NB4 (cell line): Measurements from ENCODE around the gene MEF2D.

Experiments used
- MYC ChIP-seq: IDR thresholded peaks from 2 replicates; pipeline ENCODE4 v1.6.1; 2011; ENCODE audit warnings: low read depth, low read length
- POLR2A ChIP-seq: IDR thresholded peaks from 2 replicates; pipeline ENCODE4 v1.6.1; 2011; ENCODE audit warnings: mild to moderate bottlenecking; ENCODE audit not compliant: insufficient read length; ENCODE audit errors: extremely low read depth
- TF ChIP-seq, protein P1 (sequence below): IDR thresholded peaks from one replicate; pipeline ENCODE4 v1.5.1; 2012; ENCODE audit warnings: low read depth, low read length

DNA sequence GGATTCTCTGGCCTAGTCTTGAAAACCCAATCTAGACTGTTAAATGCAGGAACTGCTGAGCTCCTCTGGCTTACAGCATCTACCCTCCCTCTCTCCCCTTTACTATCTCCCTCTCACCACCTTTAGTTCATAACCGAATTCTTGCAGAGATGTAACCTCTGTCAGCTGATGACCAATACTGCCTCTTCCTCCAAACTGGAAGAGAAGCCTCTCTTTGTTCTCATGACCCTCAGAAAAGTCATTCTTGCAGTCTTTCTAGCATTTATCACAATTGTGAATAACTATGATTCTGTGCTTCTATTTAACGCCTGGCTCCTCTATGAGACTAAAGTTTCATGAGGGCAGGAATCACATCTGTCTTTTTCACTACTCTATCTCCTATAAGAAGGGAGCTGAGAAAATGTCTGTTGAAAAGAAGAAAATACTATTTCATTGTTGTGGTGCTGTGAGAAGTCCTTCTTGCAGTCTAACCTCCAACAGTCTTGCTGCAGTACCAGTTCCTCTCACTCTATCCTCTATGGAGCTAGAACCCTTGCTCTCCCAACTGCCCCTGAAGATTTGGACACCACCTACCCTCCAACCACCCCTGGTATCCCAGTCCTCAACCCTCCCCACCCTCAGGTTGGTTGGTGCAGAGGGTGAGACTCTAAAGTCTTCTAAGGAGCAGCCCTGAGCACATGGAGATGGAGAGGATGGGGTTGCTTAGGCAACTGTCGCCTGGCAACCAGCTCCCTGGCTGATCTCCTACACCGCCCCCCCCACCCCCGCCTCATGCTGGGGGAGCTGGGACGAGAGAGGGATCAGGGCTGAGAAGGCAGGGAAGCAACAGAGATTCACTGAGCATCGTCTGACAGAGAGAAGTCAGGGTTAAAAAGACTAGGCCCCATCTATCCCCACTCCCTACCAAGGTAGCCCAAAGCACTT lies 13.9 kb downstream of the MEF2D start:
- TF ChIP-seq, protein P1, sequence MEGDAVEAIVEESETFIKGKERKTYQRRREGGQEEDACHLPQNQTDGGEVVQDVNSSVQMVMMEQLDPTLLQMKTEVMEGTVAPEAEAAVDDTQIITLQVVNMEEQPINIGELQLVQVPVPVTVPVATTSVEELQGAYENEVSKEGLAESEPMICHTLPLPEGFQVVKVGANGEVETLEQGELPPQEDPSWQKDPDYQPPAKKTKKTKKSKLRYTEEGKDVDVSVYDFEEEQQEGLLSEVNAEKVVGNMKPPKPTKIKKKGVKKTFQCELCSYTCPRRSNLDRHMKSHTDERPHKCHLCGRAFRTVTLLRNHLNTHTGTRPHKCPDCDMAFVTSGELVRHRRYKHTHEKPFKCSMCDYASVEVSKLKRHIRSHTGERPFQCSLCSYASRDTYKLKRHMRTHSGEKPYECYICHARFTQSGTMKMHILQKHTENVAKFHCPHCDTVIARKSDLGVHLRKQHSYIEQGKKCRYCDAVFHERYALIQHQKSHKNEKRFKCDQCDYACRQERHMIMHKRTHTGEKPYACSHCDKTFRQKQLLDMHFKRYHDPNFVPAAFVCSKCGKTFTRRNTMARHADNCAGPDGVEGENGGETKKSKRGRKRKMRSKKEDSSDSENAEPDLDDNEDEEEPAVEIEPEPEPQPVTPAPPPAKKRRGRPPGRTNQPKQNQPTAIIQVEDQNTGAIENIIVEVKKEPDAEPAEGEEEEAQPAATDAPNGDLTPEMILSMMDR = no peak
- TF ChIP-seq MYC (no peak), POLR2A (no peak)
